Astrocyte (in vitro differentiated cells and primary cell): ENCODE measurements around the gene FGFR3.

Experiments used
- EZH2 ChIP-seq: IDR thresholded peaks from 2 replicates; pipeline ENCODE4 v1.6.1; 2012; ENCODE audit warnings: mild to moderate bottlenecking, low read length, inconsistent platforms; ENCODE audit not compliant: insufficient read depth
- TF ChIP-seq, protein P1 (sequence below): IDR thresholded peaks from 2 replicates; pipeline ENCODE4 v1.5.1; 2011; ENCODE audit warnings: low read depth, mild to moderate bottlenecking, inconsistent platforms, low read length, moderate library complexity; ENCODE audit not compliant: insufficient read depth

DNA sequence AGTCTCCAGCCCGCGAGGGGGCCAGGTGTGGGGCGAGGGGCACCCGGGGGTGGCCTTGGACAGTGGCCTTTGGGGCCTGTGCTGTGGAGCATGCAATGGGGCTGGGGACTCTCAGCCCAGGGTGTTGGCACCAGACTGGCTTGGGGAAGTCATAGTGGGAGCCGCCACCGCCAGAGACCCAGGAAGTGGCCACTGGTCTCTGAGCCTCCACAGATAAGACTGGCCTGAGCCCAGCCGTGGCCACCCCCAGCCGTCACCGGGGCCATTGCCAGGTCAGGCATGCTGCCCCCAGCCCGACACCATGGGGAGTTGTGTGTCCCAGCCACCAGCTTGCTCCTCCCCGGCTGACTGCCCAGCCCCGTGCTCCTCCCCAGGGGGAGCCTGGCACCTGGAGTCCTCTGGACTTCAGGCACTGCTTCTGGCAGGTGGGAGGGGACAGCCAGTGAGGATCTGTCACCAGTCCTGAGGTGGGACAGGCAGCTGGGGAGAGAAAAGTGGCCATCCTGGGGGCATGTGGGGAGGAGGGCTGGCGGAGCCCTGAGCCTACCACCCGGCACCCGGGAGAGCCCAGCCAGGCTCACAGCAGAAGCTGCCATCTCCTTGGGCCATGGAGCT lies 39.3 kb upstream of the FGFR3 start:
- TF ChIP-seq, protein P1, sequence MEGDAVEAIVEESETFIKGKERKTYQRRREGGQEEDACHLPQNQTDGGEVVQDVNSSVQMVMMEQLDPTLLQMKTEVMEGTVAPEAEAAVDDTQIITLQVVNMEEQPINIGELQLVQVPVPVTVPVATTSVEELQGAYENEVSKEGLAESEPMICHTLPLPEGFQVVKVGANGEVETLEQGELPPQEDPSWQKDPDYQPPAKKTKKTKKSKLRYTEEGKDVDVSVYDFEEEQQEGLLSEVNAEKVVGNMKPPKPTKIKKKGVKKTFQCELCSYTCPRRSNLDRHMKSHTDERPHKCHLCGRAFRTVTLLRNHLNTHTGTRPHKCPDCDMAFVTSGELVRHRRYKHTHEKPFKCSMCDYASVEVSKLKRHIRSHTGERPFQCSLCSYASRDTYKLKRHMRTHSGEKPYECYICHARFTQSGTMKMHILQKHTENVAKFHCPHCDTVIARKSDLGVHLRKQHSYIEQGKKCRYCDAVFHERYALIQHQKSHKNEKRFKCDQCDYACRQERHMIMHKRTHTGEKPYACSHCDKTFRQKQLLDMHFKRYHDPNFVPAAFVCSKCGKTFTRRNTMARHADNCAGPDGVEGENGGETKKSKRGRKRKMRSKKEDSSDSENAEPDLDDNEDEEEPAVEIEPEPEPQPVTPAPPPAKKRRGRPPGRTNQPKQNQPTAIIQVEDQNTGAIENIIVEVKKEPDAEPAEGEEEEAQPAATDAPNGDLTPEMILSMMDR: no peak
- no peak for TF ChIP-seq EZH2
